ENCODE data around the gene COL6A3.

The COL6A3 gene

DNA sequence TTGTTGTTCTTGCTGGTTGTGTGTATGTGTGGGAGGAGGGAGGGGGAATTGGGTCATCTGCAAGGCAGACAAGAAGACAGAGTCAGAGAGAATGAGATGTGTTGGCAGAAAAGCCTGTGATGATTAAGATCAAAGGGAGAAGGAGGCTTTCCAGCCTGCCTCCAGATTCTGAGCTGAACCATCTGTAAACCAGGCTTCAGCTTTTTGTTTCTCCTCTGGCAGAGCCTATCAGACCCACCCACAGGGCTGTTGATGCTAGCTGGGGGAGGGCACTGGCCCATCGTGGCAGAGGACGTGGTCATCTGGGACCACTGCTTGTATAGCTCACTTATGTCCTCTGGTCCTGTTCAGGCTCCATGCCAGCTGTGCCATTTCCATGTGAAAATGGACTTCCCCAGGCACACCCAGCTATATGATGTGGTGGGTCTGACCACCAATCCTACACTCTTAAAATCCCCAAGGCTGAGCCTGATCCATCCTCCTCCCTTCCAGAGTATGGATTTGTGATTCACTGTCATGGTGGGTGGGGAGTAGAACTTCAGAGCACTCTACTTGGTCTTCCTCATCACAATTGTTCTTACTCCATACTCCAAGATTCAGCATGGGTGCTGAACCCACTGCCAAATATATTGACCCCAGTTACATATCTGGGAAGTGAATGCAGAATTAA, 27.8 kb upstream of the COL6A3 start:
- DNase-seq: no peak

DNA sequence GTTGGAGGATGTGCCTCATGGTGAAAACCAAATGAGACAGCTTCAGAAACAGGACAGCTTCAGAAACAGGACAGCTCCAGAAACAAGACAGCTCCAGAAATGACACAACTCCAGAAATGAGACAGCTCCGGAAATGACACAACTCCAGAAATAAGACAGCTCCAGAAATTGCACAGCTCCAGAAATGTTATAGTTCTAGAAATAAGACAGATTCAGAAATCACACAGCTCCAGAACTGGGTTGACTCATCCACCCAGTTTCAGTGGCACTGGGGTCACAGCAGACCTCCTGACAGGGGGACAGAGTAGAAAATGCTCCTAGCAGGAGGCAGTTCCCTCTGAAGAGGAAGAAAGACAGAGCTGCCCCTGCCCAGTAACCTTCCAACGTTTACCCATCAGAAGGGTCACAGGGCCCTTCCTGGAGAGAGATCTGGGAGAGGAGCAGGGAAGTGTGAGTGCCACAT, 26.9 kb upstream of the COL6A3 start:
- no peak for DNase-seq

DNA sequence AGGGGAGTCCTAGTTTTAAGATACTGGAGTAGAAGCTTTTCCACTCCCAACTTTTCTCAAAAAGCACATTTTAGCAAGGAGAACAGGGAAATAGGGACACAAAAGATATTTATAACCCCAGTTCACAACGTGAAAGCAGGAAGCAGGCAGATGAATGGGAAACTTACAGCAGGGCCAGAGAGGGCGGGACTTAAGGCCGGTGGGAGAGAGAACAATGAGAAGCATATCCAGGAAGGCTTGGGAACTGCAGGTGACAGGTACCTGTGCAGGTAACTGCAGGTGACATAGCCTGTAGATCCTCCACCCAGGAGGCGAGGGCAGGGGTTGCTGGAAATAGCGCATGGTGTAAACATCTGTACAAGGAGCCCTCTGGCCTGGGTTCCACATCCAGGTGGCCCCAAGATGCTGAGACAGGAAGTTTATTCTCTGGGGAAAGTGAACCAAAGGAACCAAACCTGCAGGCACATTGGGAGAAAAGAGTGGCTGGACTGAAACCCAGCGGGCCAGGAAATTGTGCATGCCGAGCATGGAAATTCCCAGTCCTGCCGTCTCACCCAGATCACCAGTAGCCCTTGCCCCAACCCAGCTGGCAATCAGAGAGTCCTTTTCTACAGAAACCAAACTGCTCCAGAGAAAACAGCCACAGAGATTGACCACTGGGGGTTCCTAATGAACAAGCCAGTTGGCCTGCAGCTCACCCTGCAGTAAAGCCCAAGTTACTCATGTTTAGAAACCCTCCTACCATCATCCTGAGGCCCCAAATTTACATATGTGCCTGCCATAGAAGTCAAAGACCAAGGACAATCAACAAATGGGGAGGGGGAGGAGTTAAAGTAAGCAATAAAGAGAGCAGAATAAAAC, 24.3 kb upstream of the COL6A3 start:
- DNase-seq: no peak

DNA sequence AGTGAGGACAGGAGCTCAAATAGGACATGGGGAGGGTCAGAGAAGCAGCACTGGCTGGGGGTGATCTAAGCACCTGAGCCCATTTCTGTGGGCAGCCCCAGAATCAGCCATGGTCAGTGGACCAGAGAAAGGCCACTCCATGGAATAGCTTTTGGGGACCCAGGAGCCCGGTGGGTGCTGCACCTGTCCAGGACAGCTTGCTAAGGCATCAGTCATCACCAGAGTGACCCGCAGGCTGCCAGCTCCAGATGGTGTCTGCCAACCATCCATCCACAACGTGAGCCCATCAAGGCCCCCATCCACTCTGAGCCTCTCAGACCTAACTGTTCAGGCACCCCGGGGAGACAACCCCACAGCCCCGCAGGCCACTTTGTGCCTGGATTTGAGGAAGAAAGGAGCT, 23.6 kb upstream of the COL6A3 start:
- DNase-seq: no peak

DNA sequence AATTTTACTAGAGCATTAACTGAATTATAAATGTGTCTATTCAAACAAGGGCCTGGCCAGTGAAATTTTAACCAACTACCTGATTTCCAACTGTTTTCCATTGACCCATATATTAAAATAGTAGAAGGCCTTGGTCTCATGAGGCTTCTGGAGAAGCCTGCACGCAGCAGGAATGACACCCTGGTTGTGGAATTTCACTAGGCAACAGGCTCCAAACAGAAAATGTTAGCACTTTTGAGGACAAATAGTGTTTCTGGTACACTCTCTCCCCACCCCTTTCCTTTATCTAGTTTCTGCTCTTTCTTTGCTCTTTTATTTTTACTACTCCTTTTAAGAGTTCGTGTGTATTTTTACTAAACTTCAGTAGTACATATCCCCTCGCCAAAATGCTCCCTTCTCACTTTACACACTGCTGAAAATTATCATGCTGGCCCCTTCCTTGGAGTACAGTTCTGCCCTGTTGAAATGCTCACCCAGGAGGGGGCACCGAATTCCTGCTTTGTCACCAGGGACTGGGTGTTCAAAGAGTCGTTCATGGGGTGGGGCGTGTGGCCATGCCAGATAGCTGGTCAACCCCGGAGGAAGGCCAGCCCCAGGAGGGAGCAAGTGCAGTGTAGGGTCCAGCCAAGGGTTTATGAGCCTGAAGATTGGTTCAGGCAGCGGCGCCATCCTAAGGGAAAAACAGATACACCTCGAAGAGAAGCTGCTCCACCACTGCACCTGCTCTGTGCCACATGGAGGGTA, 22.1 kb upstream of the COL6A3 start:
- no peak for DNase-seq

DNA sequence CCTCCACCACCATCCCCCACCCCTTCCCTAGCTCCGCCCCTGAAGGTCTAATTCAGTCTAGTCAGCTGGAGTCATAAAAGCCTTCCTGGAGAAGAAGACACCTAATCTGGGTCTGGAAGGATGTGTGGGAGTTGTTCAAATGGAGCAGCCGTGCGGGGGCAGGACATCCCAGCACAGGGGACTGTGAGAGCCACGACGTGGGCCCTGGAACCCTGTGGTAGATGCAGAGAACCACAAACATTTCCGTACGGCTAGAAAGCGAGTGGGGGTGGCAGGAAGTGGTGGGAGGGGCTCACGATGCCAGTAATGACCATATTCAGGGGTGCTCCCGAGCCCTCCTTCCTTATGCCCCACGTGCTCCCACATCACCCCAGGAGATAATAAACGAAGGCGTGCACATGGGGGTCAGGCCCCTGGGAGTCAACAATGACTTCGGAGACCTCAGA, 20.9 kb upstream of the COL6A3 start:
- no peak for DNase-seq

DNA sequence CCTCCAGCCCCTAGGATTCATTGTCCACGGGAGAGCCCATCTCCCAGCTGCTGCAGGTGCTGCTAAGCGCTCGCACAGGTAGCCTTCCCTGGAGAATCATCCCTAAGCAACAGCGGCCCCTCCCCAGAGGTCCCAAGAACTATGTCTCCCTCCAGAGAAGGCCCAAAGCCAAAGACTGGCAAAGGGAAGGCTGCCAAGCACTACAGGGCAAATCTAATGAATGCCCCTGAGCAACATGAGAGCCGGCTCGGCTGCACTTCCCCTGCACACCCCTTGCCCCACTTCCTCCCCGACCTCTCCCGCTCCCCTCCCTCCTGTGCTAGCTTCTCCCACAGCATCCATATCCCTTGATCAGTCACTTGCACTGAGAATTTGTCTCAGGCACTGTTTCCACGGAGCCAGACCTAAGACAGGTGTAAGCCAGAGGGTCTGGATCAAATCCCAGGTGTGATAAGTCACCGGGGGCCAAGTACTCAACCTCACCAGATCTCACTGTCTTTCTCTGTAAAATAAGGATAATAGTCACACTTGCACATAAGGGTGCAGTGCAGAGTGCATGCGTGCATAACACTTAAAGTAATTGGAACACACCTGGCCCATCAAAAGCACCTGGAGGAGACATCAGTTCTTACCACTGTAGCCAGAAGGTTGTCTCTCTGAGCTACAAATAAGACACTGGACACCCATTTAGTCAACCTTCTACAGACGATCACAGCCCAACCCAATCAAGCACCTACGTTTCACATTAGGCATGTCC, 20.1 kb upstream of the COL6A3 start:
- no peak for DNase-seq

DNA sequence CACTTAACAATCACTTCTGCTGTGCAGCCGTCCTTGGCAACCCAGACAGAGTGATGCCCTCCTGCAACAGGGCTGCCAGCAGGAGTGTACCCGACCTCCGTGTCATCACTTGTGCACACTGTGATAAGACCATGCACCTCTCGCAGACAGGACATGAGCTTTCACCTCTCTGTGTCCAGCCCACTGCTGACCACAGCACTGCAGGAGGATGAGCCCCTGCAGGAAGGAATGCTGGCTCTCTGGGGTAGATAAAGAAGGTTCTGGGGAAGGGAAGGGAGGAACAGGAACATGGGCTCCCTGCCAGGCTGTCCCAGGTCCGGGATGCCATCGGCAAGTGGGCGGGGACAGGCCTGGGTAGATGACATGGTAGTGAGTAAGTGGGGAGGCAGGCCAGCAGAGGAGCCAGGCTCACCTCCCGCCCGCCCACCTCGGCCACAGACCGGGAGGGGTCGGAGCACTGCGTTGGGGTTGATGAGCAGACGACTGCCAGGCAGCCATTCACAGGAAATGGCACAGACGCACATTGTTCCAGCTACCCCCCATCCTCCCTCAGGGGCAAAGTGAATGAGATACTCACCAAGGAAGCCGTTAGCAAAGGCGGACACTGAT, 18.6 kb upstream of the COL6A3 start:
- no peak for DNase-seq

DNA sequence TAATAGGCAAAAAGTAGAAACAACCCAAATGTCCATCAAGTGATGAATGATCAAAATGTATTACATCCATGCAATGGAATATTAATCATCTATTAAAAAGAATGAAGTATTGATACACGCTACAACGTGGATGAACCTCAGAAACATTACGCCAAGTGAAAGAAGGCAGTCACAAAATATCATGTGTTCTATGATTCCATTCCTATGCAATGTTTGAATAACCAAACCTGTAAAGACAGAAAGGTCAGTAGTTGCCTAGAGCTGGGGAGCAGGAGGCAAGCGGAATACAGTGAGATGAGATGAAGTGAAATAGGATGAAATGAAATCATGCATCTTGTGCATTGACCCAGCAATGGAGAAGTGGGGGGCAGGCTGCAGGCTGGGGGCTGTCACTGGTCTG, 17.9 kb upstream of the COL6A3 start:
- no peak for DNase-seq

DNA sequence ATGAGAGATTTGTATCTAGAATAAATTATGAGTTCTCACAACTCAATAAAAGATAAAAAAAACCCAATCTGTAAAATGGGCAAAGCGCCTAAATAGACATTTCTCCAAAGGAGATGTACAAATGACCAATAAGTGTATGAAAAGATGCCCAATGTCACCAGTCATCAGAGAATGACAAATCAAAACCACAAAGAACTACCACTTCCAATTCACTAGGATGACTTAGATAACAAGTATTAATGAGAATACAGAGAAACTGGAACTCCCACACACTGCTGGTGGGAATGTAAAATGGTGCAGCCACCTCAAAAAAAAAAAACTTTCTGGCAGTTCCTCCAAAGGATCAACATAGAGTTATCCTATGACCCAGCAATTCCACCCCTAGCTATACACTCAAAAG, 17.4 kb upstream of the COL6A3 start:
- DNase-seq: no peak

DNA sequence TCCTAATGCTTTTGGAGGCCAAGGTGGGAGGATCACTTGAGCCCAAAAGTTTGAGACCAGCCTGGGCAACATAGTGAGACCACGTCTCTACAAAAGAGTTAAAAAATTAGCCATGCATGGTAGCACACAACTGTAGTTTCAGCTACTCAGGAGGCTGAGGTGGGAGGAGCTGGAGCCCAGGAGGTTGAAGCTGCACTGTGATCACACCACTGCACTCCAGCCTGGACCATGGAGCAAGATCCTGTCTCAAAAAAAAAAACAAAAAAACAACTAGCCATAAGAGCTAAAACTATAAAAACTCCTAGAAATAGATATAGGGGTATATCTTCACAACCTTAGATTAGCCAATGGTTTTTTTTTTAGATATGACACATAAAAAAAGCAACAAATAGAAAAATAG, 16.9 kb upstream of the COL6A3 start:
- no peak for DNase-seq

DNA sequence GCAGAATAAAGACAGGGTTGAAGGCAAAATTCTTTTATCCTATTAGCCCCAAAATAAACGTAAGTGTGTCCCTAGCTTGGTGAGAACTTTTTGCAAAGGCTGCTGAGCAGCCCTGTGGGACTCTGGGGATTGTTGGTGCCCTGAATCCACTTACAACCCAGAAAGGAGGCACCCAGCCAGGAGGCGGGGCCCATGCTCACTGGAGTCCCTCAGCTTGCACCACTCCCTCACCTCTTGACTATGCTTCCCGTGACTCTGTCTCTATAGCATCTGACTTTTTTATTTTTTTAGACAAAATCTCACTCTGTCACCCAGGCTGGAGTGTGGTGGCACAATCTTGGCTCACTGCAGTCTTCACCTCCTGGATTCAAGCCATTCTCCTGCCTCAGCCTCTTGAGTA, 15.8 kb upstream of the COL6A3 start:
- DNase-seq: no peak

DNA sequence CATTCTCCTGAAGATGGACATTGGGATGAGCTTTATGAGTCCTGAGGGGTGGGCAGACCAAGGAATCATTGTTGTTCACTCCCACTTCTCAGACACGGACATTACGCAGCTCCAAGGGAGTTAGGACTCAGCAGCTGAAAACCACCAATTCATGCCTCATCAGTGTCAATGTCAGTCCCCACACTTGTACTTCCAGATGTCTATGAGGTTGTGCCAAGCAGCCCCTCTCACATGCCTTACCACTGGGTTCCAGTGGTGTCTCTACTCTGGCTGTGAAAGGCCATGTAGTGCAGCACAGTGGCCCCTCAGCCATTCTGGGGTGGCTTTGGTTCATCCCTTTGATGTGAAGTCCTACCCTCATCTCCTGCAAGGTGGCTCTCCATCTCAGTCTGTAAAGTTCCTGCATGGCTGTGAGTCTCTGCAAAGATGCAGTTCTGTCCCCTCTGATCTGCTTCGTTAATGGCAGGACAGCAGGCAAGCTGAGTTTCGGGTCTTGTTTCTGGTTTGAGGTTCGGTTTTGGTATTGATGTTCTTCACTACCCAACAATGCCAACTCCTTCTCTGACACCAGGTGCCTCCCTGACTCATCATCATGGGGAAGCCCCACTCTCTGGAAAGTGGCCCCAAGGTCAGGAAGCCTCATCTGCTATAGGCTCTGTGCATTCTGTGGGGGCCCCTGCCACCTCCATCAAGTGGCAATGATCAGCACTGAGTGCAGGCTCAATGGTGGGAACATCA, 14.0 kb upstream of the COL6A3 start:
- DNase-seq: no peak

DNA sequence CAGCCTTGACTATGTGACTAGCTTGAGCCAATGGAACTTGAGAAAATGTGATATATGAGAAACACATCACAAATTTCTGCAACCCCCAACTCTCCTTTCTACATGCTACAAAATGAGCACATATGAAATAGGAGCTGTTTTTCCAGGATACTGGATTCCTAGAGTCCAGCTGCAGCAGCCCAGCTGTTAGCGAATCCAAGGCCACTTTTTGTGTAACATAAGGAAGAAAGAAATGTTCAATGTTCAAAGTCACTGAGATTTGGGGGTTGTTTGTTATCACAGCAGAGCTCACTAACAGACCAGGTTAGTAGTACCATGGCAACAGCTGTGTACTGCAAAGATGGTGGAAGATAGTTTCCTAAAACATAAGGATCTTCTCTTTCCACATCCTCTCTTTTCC, 12.6 kb upstream of the COL6A3 start:
- DNase-seq: no peak

DNA sequence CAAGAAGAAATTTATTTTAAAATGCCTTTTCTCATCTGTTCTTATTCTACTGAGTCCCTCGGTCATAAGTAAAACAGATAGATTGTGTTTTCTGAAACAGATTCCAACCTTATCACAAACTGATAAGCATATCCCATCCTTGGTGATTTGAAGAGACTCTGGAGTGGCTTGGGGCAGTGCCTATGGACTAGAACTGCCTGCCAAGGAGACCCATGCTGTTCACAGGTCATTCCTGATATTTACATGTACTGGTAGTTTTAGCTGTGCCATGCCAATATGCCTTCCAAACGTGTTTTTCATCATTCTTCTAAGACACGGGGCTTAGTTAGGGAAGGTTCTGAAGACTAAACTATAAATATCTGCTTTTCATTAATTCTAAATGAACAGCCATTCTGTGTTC, 11.4 kb upstream of the COL6A3 start:
- DNase-seq: no peak

DNA sequence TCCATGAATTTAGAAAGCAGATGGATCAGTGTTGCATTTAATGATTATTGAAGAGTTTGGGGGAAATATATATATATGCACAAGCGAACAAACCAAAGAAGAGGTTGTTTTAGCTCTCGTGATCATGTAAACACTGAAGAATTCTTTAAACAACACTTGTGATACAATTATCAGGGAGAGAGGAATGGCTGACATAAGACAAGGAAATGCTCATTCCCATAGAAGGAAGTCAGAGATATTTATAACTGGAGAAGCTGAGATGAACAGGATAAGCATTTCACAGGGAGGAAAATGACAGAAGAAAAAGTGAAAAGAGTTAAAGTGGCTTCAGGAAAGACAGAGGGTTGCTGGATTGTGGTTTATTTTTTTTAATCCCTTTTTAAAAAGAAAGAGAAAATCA, 10.6 kb upstream of the COL6A3 start:
- DNase-seq: no peak

DNA sequence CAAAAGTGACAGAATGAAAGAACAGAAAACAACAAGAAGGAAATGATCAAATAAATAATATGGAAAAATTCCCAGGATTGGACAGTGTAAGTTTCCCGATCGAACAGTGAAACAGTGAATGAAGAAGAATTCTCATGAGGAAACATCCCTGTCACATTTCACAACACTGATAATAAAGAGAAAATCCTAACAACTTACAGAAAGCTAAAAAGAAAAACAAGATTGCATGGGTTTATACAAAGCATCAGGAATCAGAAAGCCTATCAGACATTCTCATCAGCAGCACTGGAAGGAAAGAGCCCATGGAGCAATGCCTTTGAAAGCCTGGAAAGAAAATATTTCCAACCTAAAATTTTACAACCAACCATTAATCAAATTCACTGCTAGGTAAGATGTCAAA, 9.9 kb upstream of the COL6A3 start:
- DNase-seq: no peak

DNA sequence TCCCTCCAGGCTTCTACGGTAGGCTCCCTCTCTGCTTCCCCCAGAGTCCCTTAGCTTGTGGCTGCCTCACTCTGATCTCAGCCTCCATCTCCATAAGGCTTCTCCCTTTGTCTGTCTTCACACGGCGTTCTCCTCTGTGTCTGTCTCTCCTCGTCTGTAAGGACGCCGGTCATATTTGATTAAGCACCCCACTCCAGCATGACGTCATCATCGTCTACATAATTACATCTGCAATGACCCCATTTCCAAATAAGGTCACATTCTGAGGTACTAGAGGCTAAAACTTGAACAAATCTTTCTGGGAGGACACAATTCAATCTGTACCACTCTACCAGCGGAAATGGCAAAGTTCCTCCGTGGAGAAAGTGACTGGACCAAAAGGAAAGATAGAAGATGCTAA, 8.3 kb upstream of the COL6A3 start:
- DNase-seq: no peak

DNA sequence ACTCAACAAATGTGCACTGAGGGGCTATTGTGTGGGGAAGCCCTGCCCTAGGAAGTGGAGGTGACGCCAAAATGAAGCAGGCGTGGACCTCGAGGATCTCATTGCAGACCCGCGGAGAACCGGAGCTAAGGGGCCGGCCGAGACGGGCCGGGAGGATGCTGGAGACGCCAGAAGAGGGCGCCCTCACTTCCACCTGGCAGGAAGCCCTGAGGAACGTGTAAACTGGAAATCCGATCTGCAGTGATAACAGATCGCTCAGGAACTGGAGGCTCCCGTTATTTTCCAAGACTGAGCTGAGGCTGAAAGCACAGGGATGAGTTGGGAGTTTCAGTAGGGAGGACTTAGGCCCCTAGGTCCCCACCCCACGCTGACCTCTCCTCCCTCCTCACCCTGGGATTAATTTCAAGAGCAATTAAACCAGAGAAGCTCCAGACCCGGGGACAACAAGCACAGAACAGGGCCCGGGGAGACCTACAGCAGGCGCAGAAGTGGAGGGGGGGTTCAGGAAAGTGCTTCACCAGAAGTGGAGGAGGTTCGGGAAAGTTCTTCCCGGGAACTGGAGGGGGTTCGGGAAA, 7.7 kb upstream of the COL6A3 start:
- DNase-seq: peak; percentile 42

DNA sequence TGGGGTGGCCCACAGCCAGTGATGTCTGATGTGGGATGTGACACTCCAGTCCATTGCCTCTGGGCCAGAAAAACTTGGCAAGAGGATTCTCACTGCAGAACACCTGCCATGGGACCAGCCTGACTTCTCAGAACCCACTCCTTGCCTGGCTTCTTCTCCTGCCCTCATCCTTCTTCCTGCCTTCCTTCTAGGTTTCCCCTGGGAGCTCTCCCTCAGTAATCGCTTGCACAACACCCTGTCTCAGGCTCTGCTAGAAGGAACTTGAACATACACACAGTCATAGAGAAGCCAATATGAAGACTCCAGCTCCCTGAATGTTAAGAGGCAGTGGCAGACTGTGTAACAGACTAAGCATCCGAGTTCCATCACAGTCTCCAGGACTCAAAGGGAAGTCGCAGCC, 4.3 kb upstream of the COL6A3 start:
- no peak for DNase-seq

DNA sequence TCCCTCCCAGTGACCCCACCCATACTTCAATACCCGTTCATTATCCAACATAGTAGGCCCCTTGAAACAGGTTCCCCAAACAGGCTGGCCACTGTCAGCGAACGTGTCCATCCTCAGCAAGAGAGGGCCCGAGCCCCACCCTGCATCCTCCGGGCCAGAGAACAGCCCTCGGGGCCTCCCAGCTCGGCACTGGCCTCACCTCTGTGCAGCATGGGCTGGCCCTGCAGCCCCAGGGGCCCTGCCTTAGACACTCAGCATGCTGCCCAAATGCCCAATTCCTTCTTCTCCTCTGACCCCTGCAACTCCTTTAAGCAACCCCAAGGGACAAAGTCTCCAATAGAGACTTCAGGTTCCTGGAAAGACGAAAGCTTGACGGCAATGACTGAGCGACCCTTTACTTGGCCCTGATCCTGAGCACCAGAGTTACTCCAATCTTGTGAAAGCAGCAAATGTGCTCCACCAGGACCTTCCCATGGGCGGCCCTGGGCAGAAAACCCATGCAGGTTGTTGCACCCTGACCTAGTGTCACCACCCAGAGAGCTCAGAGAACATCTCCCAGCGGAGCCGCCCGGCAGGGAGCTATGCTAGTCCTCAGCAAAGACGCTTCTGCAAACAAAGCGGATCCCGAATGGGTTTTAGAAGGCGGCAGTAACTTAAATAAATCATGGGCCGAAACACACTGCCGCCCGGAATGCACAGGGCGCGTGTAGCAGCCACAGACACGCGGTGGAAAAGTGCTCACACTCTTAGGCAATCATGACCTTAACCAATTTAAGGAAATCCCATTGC, 782 bp downstream of the COL6A3 start:
- DNase-seq: no peak
